ENCODE data around the gene TRIB2.

The TRIB2 gene

GRCh38 chr2:12742891-12743290 lies 26.2 kb downstream of the TRIB2 start:
- no peak for DNase-seq (ENCODE audit: low spot score)

GRCh38 chr2:12750166-12750905 lies 33.6 kb downstream of the TRIB2 start:
- no peak for DNase-seq (ENCODE audit: low spot score)

- peak; percentile 72 for DNase-seq (ENCODE audit: low spot score)
These were observed 37.9 kb downstream of the TRIB2 start for GRCh38 chr2:12754643-12755042.

- no peak for DNase-seq (ENCODE audit: low spot score)
These were observed 38.6 kb downstream of the TRIB2 start for GRCh38 chr2:12755384-12755783.

GRCh38 chr2:12759248-12759647 lies 42.5 kb downstream of the TRIB2 start:
- no peak for DNase-seq (ENCODE audit: low spot score)

GRCh38 chr2:12761104-12761503 lies 44.4 kb downstream of the TRIB2 start:
- DNase-seq (ENCODE audit: low spot score), result no peak

- DNase-seq (ENCODE audit: low spot score), result no peak
These were observed 45.6 kb downstream of the TRIB2 start for GRCh38 chr2:12762337-12762736.

- no peak for DNase-seq (ENCODE audit: low spot score)
These were observed 46.2 kb downstream of the TRIB2 start for GRCh38 chr2:12762976-12763375.

- DNase-seq (ENCODE audit: low spot score), result no peak
These were observed 46.8 kb downstream of the TRIB2 start for GRCh38 chr2:12763486-12763885.

GRCh38 chr2:12764075-12764730 lies 47.5 kb downstream of the TRIB2 start:
- DNase-seq (ENCODE audit: low spot score), result no peak

GRCh38 chr2:12764849-12765605 lies 48.3 kb downstream of the TRIB2 start:
- DNase-seq (ENCODE audit: low spot score), result no peak

- DNase-seq (ENCODE audit: low spot score), result no peak
These were observed 49.7 kb downstream of the TRIB2 start for GRCh38 chr2:12766421-12766879.

- DNase-seq (ENCODE audit: low spot score), result no peak
These were observed 50.8 kb downstream of the TRIB2 start for GRCh38 chr2:12767541-12767940.

GRCh38 chr2:12767996-12768624 lies 51.4 kb downstream of the TRIB2 start:
- no peak for DNase-seq (ENCODE audit: low spot score)

- DNase-seq (ENCODE audit: low spot score), result no peak
These were observed 52.9 kb downstream of the TRIB2 start for GRCh38 chr2:12769492-12770105.

- peak; percentile 16 for DNase-seq (ENCODE audit: low spot score)
These were observed 53.7 kb downstream of the TRIB2 start for GRCh38 chr2:12770300-12770968.

- DNase-seq (ENCODE audit: low spot score), result no peak
These were observed 54.4 kb downstream of the TRIB2 start for GRCh38 chr2:12771154-12771553.

GRCh38 chr2:12773586-12774394 lies 57.1 kb downstream of the TRIB2 start:
- DNase-seq (ENCODE audit: low spot score), result no peak

GRCh38 chr2:12774395-12774727 lies 57.6 kb downstream of the TRIB2 start:
- no peak for DNase-seq (ENCODE audit: low spot score)

- no peak for DNase-seq (ENCODE audit: low spot score)
These were observed 59.8 kb downstream of the TRIB2 start for GRCh38 chr2:12776521-12776961.

- DNase-seq (ENCODE audit: low spot score), result peak; percentile 32
These were observed 61.6 kb downstream of the TRIB2 start for GRCh38 chr2:12778369-12778768.

Measured in iPS-NIHi11 (cell line).